Parathyroid adenoma (tissue), 2 donors: Measurements from ENCODE around the gene VSIG2.

Experiments used
- H2AFZ ChIP-seq: fragments of 300-600 bp; sonication (generic); one replicate; pipeline ENCODE4 v1.7.0; 2017; ENCODE audit warnings: antibody characterized with exemption, mild to moderate bottlenecking
- H3K27ac ChIP-seq: fragments of 300-600 bp; sonication (generic); one replicate; pipeline ENCODE4 v1.7.0; 2017
- H3K27me3 ChIP-seq: fragments of 300-600 bp; sonication (generic); one replicate; pipeline ENCODE4 v1.7.0; 2017; ENCODE audit warnings: low read length; ENCODE audit not compliant: control insufficient read depth, insufficient read depth
- H3K36me3 ChIP-seq: fragments of 300-600 bp; sonication (generic); one replicate; pipeline ENCODE4 v1.7.0; 2017; ENCODE audit warnings: low read length; ENCODE audit not compliant: control insufficient read depth, insufficient read depth
- H3K4me1 ChIP-seq: fragments of 300-600 bp; sonication (generic); one replicate; pipeline ENCODE4 v1.7.0; 2017; ENCODE audit warnings: control low read depth
- H3K4me2 ChIP-seq: fragments of 300-600 bp; sonication (generic); one replicate; pipeline ENCODE4 v1.7.0; 2017; ENCODE audit warnings: low read length
- H3K4me3 ChIP-seq: fragments of 300-600 bp; sonication (generic); one replicate; pipeline ENCODE4 v1.7.0; 2017; ENCODE audit warnings: low read depth, low read length
- H3K79me2 ChIP-seq: fragments of 300-600 bp; sonication (generic); one replicate; pipeline ENCODE4 v1.7.0; 2017; ENCODE audit warnings: control low read depth
- H3K9ac ChIP-seq: fragments of 300-600 bp; sonication (generic); one replicate; pipeline ENCODE4 v1.7.0; 2017; ENCODE audit warnings: mild to moderate bottlenecking
- H3K9me3 ChIP-seq: fragments of 300-600 bp; sonication (generic); one replicate; pipeline ENCODE4 v1.7.0; 2017; ENCODE audit warnings: low read length; ENCODE audit not compliant: control insufficient read depth
- TF ChIP-seq, protein P1 (sequence below): fragments of 300-600 bp; sonication (generic); IDR thresholded peaks from one replicate; pipeline ENCODE4 v1.7.0; 2017; ENCODE audit warnings: antibody characterized with exemption, mild to moderate bottlenecking
- donor health status: primary hyperparathyroidism.

Gene VSIG2

GRCh38 chr11:124725719-124726105 lies 26.3 kb downstream of the VSIG2 start:
- no peak overlapping the region for H3K4me2 ChIP-seq
- no peak overlapping the region for H3K4me3 ChIP-seq
- H3K27ac ChIP-seq: no peak overlapping the region
- H3K9ac ChIP-seq: no peak overlapping the region
- TF ChIP-seq, protein P1, sequence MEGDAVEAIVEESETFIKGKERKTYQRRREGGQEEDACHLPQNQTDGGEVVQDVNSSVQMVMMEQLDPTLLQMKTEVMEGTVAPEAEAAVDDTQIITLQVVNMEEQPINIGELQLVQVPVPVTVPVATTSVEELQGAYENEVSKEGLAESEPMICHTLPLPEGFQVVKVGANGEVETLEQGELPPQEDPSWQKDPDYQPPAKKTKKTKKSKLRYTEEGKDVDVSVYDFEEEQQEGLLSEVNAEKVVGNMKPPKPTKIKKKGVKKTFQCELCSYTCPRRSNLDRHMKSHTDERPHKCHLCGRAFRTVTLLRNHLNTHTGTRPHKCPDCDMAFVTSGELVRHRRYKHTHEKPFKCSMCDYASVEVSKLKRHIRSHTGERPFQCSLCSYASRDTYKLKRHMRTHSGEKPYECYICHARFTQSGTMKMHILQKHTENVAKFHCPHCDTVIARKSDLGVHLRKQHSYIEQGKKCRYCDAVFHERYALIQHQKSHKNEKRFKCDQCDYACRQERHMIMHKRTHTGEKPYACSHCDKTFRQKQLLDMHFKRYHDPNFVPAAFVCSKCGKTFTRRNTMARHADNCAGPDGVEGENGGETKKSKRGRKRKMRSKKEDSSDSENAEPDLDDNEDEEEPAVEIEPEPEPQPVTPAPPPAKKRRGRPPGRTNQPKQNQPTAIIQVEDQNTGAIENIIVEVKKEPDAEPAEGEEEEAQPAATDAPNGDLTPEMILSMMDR: no peak
- H3K9me3 ChIP-seq: no peaks in the 10 kb centered on the region
- no peaks in the 10 kb centered on the region for H3K79me2 ChIP-seq
- H2AFZ ChIP-seq: no peak overlapping the region
- H3K36me3 ChIP-seq: no peaks in the 10 kb centered on the region
- H3K4me1 ChIP-seq: no peaks in the 10 kb centered on the region
- H3K27me3 ChIP-seq: no peaks in the 10 kb centered on the region

DNA sequence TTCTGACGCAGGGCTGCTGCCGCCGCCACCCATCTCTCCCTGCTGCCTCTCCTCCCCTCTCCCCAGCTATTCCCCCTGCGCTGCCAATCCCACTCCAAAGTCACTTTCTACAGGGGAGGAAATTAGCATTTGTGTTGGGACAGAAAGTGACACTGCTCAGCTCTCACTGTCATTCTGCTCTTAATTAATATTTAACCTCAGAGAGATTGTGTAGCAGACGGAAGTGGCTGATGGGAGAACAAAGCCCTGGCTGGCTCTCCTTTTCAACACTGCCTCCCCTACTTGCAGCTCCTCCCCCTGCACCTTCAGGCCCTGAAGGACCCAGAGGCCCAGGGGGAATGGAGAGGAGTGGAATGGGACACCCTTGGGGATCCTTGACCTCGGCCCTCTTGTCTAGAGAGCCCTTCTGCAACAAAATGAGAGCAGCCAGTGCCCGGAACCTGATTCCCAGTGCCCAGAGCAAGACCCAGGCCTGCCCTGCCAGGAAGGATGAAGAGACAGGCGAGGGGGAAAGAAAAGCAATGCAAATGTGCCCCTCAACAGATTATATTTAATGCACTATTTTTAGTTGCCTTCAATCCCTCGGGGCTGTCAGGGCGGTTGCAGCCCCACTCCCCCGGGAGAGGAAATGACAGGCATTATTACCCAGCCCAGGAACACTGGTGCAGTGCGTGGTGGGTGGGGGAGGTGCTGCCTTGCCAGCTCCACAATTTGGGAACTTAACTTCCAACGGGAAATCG lies 26.9 kb downstream of the VSIG2 start:
- Histone ChIP-seq H3K79me2 (no peaks in the 10 kb centered on the region), H3K27me3 (no peaks in the 10 kb centered on the region), H3K4me2 (no peak overlapping the region), H2AFZ (no peak overlapping the region), H3K36me3 (no peaks in the 10 kb centered on the region), H3K9ac (no peak overlapping the region), H3K4me1 (no peaks in the 10 kb centered on the region), H3K4me3 (no peak overlapping the region), H3K27ac (no peak overlapping the region), H3K9me3 (no peaks in the 10 kb centered on the region)
- TF ChIP-seq, protein P1: no peak

- Histone ChIP-seq H3K27me3 (no peaks in the 10 kb centered on the region), H3K36me3 (no peaks in the 10 kb centered on the region)
Observed at GRCh38 chr11:124722176-124722575, 29.9 kb downstream of the VSIG2 start.

GRCh38 chr11:124719534-124719933 lies 32.5 kb downstream of the VSIG2 start:
- Histone ChIP-seq H2AFZ (no peak overlapping the region), H3K36me3 (no peaks in the 10 kb centered on the region), H3K4me3 (no peak overlapping the region), H3K9me3 (no peaks in the 10 kb centered on the region), H3K79me2 (no peaks in the 10 kb centered on the region), H3K4me1 (no peaks in the 10 kb centered on the region), H3K27me3 (no peaks in the 10 kb centered on the region), H3K9ac (no peak overlapping the region), H3K4me2 (no peak overlapping the region), H3K27ac (no peak overlapping the region)
- TF ChIP-seq, protein P1: no peak

More at GRCh38 chr11:124722176-124722575, 29.9 kb downstream of the VSIG2 start:
- Histone ChIP-seq H3K79me2 (no peaks in the 10 kb centered on the region), H3K9me3 (no peaks in the 10 kb centered on the region), H3K9ac (no peak overlapping the region), H3K4me3 (no peak overlapping the region), H3K27ac (no peak overlapping the region), H2AFZ (no peak overlapping the region), H3K4me2 (no peak overlapping the region), H3K4me1 (no peaks in the 10 kb centered on the region)
- TF ChIP-seq, protein P1: no peak

DNA sequence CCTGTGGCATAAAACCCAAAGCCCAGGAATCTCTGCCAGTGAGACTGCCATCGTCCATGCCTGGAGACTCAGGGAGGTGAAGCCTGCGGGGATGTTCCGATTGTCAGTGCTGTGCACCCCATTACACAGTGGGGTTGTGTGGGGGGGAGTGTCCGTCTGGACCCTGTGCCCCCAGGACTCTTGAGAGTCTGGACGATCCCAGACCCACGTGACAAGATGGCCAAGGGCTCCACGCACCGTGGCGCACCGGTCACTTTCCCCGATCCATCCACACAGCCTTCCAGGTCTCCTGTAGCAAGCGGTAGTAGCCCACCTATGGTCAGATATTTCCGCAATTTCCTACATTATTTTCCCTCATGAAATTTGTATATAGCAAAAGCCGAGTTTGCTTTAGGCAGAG lies 33.3 kb downstream of the VSIG2 start:
- Histone ChIP-seq H2AFZ (no peak overlapping the region), H3K4me3 (no peak overlapping the region), H3K27ac (no peak overlapping the region), H3K4me2 (no peak overlapping the region), H3K79me2 (no peaks in the 10 kb centered on the region), H3K36me3 (no peaks in the 10 kb centered on the region), H3K9ac (no peak overlapping the region), H3K27me3 (no peaks in the 10 kb centered on the region), H3K4me1 (no peaks in the 10 kb centered on the region), H3K9me3 (no peaks in the 10 kb centered on the region)
- TF ChIP-seq, protein P1: no peak
